Mesothelial cell of epicardium (in vitro differentiated cells): ENCODE measurements around the gene ZNF500. TPM values are rescaled to one million over a fixed set of nuclear protein-coding genes. Genes with fewer than 3 reads are reported as not detected.

Experiments used
- DNase-seq, 2 experiments: peaks; one replicate each; pipeline ENCODE4 v3.0.0; 2021; ENCODE audit warnings: low spot score in 2 of 2; ENCODE audit not compliant: unreplicated experiment in 2 of 2
- H3K27ac Mint-ChIP-seq: 2 replicates; pipeline ENCODE4 v1.8.0; 2021; ENCODE audit warnings: mixed read lengths
- H3K27me3 Mint-ChIP-seq: 2 replicates; pipeline ENCODE4 v1.8.0; 2021; ENCODE audit warnings: low read depth, mixed read lengths
- H3K36me3 Mint-ChIP-seq: 2 replicates; pipeline ENCODE4 v1.8.0; 2021; ENCODE audit warnings: mixed read lengths
- H3K4me1 Mint-ChIP-seq: 2 replicates; pipeline ENCODE4 v1.8.0; 2021; ENCODE audit warnings: mixed read lengths
- H3K4me3 Mint-ChIP-seq: 2 replicates; pipeline ENCODE4 v1.8.0; 2021; ENCODE audit warnings: mild to moderate bottlenecking, moderate library complexity, mixed read lengths
- H3K9me3 Mint-ChIP-seq: 2 replicates; pipeline ENCODE4 v1.8.0; 2021; ENCODE audit warnings: mixed read lengths
- total RNA-seq: library from RNA; stranded (reverse); gene quantifications from 3 replicates; pipeline ENCODE4 v1.2.1, GENCODE V29; 2021
- TF ChIP-seq, protein P1 (sequence below): fragments of 200-600 bp; sonication (generic); IDR thresholded peaks from one replicate; pipeline ENCODE4 v1.5.0; 2021; ENCODE audit warnings: antibody characterized with exemption; ENCODE audit not compliant: unreplicated experiment

The ZNF500 gene
- total RNA-seq, 1 donor from 2014 or later: 29.8 TPM

DNA sequence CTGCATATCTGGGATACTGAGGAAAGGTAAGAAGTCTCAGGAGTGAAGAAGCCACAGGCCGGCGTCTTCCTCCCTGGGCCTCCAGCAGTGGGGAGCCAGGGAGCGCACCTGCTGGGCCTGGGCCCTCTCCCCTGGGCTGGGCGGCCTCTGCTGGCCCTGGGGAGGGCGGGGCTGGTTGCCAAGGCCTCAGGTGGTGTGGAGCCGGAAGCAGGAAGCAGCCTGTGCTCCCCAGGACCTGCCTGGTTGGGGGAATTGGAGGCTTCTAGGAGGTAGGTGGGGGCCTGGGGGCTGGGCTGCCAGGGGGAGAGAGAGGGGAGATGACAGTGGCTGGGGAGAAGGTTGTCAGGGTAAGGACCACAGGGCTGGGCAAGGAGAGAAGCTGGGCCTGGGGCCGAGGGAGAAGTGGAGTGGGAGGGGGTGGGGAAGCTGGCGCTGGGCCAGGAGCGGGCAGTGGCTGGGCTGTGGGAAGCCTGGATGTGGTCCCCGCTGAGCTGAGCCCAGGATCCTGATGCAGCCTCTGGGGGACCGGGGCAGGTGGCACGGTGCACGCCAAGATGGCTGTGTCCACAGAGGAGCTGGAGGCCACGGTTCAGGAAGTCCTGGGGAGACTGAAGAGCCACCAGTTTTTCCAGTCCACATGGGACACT is 28.3 kb upstream of the ZNF500 start, which contains the start of gene SMIM22:
SMIM22 (plus strand) TSS at position 189 of the 647 bp plus-strand sequence; CDS start at position 555, 366 bp downstream.
- Mint-ChIP-seq H3K4me3 (no peak within 1 kb of the TSS), H3K4me1 (peaks cover under 1% of the 10 kb centered on the region), H3K36me3 (peaks cover 6% of the 10 kb centered on the region), H3K9me3 (no peaks in the 10 kb centered on the region), H3K27ac (no peak within 1 kb of the TSS), H3K27me3 (no peaks in the 10 kb centered on the region)
- TF ChIP-seq, protein P1, sequence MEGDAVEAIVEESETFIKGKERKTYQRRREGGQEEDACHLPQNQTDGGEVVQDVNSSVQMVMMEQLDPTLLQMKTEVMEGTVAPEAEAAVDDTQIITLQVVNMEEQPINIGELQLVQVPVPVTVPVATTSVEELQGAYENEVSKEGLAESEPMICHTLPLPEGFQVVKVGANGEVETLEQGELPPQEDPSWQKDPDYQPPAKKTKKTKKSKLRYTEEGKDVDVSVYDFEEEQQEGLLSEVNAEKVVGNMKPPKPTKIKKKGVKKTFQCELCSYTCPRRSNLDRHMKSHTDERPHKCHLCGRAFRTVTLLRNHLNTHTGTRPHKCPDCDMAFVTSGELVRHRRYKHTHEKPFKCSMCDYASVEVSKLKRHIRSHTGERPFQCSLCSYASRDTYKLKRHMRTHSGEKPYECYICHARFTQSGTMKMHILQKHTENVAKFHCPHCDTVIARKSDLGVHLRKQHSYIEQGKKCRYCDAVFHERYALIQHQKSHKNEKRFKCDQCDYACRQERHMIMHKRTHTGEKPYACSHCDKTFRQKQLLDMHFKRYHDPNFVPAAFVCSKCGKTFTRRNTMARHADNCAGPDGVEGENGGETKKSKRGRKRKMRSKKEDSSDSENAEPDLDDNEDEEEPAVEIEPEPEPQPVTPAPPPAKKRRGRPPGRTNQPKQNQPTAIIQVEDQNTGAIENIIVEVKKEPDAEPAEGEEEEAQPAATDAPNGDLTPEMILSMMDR: no peak
- no peak for DNase-seq

DNA sequence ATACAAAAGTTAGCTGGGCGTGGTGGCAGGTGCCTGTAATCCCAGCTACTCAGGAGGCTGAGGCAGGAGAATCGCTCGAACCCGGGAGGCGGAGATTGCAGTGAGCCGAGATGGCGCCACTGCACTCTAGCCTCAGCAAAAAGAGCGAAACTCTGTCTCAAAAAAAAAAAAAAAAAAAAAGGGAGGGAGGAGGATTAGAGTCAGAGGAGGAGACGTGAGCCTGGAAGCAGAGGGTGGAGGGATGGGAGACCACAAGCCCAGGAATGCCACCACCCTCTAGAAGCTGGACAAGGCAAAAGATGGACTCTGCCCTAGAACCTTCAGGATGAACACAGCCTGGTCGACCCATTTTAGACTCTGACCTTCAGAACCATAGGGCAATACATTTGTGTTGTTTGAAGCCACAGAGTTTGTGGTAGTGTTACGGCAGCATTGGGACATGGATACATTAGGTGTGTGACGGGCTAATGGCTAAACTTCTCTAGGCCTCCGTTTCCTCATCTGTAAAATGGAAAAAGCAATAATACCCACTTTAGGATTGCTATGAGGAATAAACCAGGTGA is 26.1 kb upstream of the ZNF500 start:
- TF ChIP-seq, protein P1: no peak
- H3K9me3 Mint-ChIP-seq: no peaks in the 10 kb centered on the region
- no peaks in the 10 kb centered on the region for H3K27me3 Mint-ChIP-seq
- H3K27ac Mint-ChIP-seq: no peak overlapping the region
- H3K4me3 Mint-ChIP-seq: no peak overlapping the region
- peaks cover 9% of the 10 kb centered on the region for H3K4me1 Mint-ChIP-seq
- DNase-seq: no peak
- peaks cover 4% of the 10 kb centered on the region for H3K36me3 Mint-ChIP-seq

DNA sequence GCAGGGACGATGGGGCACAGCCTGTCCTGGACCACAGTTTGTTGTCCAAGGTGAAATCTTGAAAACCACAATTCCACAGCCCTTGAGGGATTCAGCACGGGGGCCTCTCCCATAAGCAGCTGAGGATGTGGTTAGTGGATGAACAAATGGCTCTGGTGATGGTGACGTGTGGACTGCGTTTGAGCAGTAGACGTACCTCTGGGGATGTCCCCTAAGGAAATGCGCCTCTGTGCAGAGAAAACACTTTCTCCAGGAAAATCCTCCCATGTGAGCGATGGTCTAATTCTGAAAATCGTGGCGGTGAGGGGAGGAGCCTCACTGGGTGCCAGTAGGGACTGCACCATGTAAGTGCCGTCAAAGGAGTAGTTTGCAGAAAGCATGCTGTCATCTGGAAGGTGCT is 23.9 kb upstream of the ZNF500 start:
- no peak for DNase-seq
- Mint-ChIP-seq H3K9me3 (no peaks in the 10 kb centered on the region), H3K4me3 (no peak overlapping the region), H3K4me1 (peaks cover 12% of the 10 kb centered on the region), H3K27ac (no peak overlapping the region), H3K36me3 (no peaks in the 10 kb centered on the region), H3K27me3 (no peaks in the 10 kb centered on the region)
- TF ChIP-seq, protein P1: no peak

DNA sequence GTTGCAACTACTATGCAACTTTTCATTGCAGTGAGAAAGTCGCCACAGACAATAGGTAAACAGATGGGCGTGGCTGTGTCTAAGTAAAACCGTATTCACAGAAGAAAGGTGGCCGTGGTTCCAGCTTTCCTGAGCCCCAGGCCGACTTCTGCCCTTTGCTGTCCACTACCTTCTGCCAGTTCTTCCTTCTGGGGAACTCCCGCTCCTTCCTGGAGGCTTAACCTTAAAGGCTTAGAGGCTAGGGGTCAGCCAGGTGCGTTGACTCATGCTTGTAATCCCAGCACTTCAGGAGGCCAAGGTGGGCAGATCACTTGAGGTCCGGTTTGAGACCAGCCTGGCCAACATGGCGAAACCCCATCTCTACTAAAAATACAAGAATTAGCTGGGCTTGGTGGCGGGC is 23.3 kb upstream of the ZNF500 start:
- TF ChIP-seq, protein P1: no peak
- no peak overlapping the region for H3K4me3 Mint-ChIP-seq
- H3K27me3 Mint-ChIP-seq: no peaks in the 10 kb centered on the region
- DNase-seq: no peak
- H3K36me3 Mint-ChIP-seq: no peaks in the 10 kb centered on the region
- no peak overlapping the region for H3K27ac Mint-ChIP-seq
- H3K9me3 Mint-ChIP-seq: no peaks in the 10 kb centered on the region
- H3K4me1 Mint-ChIP-seq: peaks cover 12% of the 10 kb centered on the region

DNA sequence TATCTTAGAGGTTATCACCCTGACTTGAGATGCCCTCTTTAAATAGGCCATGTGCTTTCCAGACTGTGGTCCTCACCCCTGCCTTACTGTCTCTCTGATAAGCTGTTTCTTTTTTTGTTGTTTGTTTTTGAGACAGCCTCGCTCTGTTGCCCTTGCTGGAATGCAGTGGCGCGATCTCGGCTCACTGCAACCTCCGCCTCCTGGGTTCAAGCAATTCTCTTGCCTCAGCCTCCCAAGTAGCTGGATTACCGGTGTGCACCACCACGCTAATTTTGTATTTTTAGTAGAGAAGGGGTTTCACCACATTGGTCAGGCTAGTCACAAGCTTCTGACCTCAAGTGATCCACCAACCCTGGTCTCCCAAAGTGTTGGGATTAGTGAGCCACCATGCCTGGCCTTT is 21.9 kb upstream of the ZNF500 start:
- Mint-ChIP-seq H3K4me1 (peaks cover 12% of the 10 kb centered on the region), H3K4me3 (no peak overlapping the region), H3K27ac (no peak overlapping the region), H3K9me3 (no peaks in the 10 kb centered on the region), H3K27me3 (no peaks in the 10 kb centered on the region), H3K36me3 (no peaks in the 10 kb centered on the region)
- TF ChIP-seq, protein P1: no peak
- no peak for DNase-seq
